ENCODE measurements around the gene AJUBA. TPM values are rescaled to one million over a fixed set of nuclear protein-coding genes. Genes with fewer than 3 reads are reported as not detected.

Gene AJUBA
- total and polyA plus RNA-seq, 8 donors: 37.9 to 51.9 (median 40.0) TPM

- H3K4me3 ChIP-seq: no peak overlapping the region
- no peaks in the 10 kb centered on the region for H3K9me3 ChIP-seq
- no peak for TF ChIP-seq CTCF (IDR thresholded peaks at IDR 0.05)
- DNase-seq (no peak), ATAC-seq (peak; percentile 83)
- peak overlapping the region in 1 of 2 donors; percentile 7 for H3K27ac ChIP-seq
- intact Hi-C loops (cut with DNase I): no loop called here
- peaks cover 0 to 11% of the 10 kb centered on the region in 2 donors for H3K36me3 ChIP-seq
- H3K4me1 ChIP-seq: peaks cover 3 to 10% of the 10 kb centered on the region in 2 donors
- no peaks in the 10 kb centered on the region for H3K27me3 ChIP-seq
Measured at GRCh38 chr14:22995889-22996625, 13.7 kb upstream of the AJUBA start.

- H3K9me3 ChIP-seq: no peaks in the 10 kb centered on the region
- DNase-seq: peak in 2 of 4 donors; percentile 60 to 67
- TF ChIP-seq CTCF (IDR thresholded peaks at IDR 0.05): peak; percentile 25 to 29
- intact Hi-C loops (cut with DNase I): no loop called here
- no peak overlapping the region for H3K27ac ChIP-seq
- peak; percentile 77 for ATAC-seq
- H3K4me3 ChIP-seq: no peak overlapping the region
- H3K4me1 ChIP-seq: peaks cover 3 to 10% of the 10 kb centered on the region in 2 donors
- no peaks in the 10 kb centered on the region for H3K27me3 ChIP-seq
- peaks cover 0 to 11% of the 10 kb centered on the region in 2 donors for H3K36me3 ChIP-seq
Measured at GRCh38 chr14:22994762-22995275, 12.5 kb upstream of the AJUBA start.

- no peak for DNase-seq
Measured at GRCh38 chr14:22993517-22993916, 11.2 kb upstream of the AJUBA start.

DNA sequence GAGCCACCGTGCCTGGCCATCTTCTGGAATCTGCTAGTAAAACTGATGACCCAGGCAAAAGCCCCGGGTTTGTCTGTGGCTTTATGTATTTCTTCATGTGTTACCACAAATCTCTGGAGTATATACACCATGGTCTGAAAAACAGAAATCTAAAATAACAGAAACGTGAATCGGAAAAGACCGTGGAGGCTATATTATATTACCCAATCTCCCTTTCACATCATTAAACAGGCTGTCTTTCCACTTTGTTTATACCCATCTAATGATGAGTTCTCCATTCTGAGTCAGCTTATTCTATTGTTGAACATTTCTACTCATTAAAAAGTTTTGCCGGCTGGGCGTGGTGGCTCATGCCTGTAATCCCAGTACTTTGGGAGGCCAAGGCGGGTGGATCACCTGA, 9.5 kb upstream of the AJUBA start:
- Histone ChIP-seq H3K4me1 (peaks cover 3 to 10% of the 10 kb centered on the region in 2 donors), H3K27me3 (no peaks in the 10 kb centered on the region), H3K27ac (no peak overlapping the region), H3K36me3 (peaks cover 0 to 24% of the 10 kb centered on the region in 2 donors), H3K9me3 (no peaks in the 10 kb centered on the region), H3K4me3 (no peak overlapping the region)
- DNase-seq (no peak), ATAC-seq (no peak)
- intact Hi-C loops (cut with DNase I): no loop called here
- no peak for TF ChIP-seq CTCF (IDR thresholded peaks at IDR 0.05)

More at GRCh38 chr14:22993517-22993916, 11.2 kb upstream of the AJUBA start:
- no peaks in the 10 kb centered on the region for H3K9me3 ChIP-seq
- no peak for TF ChIP-seq CTCF (IDR thresholded peaks at IDR 0.05)
- no peak overlapping the region for H3K4me3 ChIP-seq
- H3K27me3 ChIP-seq: no peaks in the 10 kb centered on the region
- H3K27ac ChIP-seq: no peak overlapping the region
- peaks cover 3 to 10% of the 10 kb centered on the region in 2 donors for H3K4me1 ChIP-seq
- H3K36me3 ChIP-seq: peaks cover 0 to 18% of the 10 kb centered on the region in 2 donors
- ATAC-seq: peak; percentile 44
- intact Hi-C loops (cut with DNase I): no loop called here

DNA sequence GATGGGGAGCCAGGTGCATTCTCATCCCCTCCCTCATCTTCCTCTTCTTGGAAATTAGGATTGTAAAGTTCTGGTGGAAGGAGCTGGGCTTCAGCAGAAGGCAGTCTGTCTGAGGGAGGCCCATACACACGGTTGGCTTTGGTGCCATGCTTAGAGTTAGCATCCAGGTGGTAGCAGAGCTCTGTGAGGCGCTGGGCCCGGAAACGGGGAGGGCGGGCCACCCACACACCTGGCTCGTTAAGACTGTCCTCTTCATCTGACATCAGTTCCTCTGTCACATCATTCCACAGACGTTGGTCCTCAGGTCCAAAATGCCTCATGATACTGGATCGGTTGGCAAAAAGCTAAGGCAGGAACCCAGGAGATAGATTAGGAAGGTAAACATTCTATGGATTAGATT, 4.9 kb upstream of the AJUBA start:
- no peak for TF ChIP-seq CTCF (IDR thresholded peaks at IDR 0.05)

More for the DNA sequence above, 4.9 kb upstream of the AJUBA start:
- intact Hi-C loops (cut with DNase I): loop anchor here (5.0 to 10.0 kb wide), 2 partner anchors 68 to 70 kb away; partner anchors contain the start of gene CDH24 (in 2 of the 2)
- Histone ChIP-seq H3K4me1 (peaks cover 5 to 13% of the 10 kb centered on the region in 2 donors), H3K9me3 (no peaks in the 10 kb centered on the region), H3K4me3 (no peak overlapping the region), H3K36me3 (peaks cover 0 to 25% of the 10 kb centered on the region in 2 donors), H3K27me3 (peaks cover 0 to 8% of the 10 kb centered on the region in 2 donors), H3K27ac (no peak overlapping the region)
- ATAC-seq: no peak
- no peak for DNase-seq
